PC-3 (cell line): ENCODE data around the gene ARPP19. TPM values are rescaled to one million over a fixed set of nuclear protein-coding genes. Genes with fewer than 3 reads are reported as not detected.
A peak's percentile ranks its signal among the peaks of the same experiment; 100 is the strongest.

Source experiments
- ATAC-seq: fragments of 200-7000 bp; cut with Tn5 transposase; 2 replicates; pipeline ENCODE4 v1.9.1; 2020; ENCODE audit warnings: mild to moderate bottlenecking, moderate library complexity
- BruUV-seq: library from RNA; stranded (reverse); fragments of 400-500 nt; replicated peaks from 2 replicates; lab custom pipeline; 2021; lab: Mats Ljungman, UMichigan
- CTCF ChIA-PET: fragments of 300-600 bp; sonication (Branson Sonifier 250); formaldehyde crosslinking; loops from one replicate; lab custom pipeline; 2022; ENCODE audit warnings: antibody characterized with exemption; lab: Charles Lee
- POLR2A ChIA-PET: fragments of 300-600 bp; sonication (Branson Sonifier 250); formaldehyde crosslinking; loops from one replicate; lab custom pipeline; 2022; ENCODE audit warnings: antibody characterized with exemption; ENCODE audit not compliant: unreplicated experiment; lab: Charles Lee
- DNase-seq: peaks from one replicate; pipeline ENCODE4 v3.0.0-alpha.2; 2015
- H2AFZ ChIP-seq: fragments of 300-600 bp; sonication (generic); 2 replicates; pipeline ENCODE4 v1.6.0; 2016; ENCODE audit warnings: antibody characterized with exemption, low read length
- H3F3A ChIP-seq: fragments of 300-600 bp; sonication (generic); one replicate; pipeline ENCODE4 v1.6.0; 2017; ENCODE audit warnings: antibody characterized with exemption, low read length, control low read depth, mild to moderate bottlenecking; ENCODE audit not compliant: unreplicated experiment
- H3K27ac ChIP-seq: fragments of 300-600 bp; sonication (generic); 2 replicates; pipeline ENCODE4 v1.5.1; 2016; ENCODE audit warnings: mild to moderate bottlenecking, low read length
- H3K27me3 ChIP-seq: fragments of 300-600 bp; sonication (generic); 2 replicates; pipeline ENCODE4 v1.6.1; 2016; ENCODE audit warnings: low read length, mixed read lengths
- H3K36me3 ChIP-seq: fragments of 300-600 bp; sonication (generic); 2 replicates; pipeline ENCODE4 v1.6.1; 2016; ENCODE audit warnings: low read depth, mixed run types, low read length, mixed read lengths
- H3K4me1 ChIP-seq: fragments of 300-600 bp; sonication (generic); 2 replicates; pipeline ENCODE4 v1.5.1; 2016; ENCODE audit warnings: low read length; ENCODE audit not compliant: insufficient read depth
- H3K4me2 ChIP-seq: fragments of 300-600 bp; sonication (generic); 2 replicates; pipeline ENCODE4 v1.6.0; 2016; ENCODE audit warnings: low read length
- H3K4me3 ChIP-seq: fragments of 300-600 bp; sonication (generic); 2 replicates; pipeline ENCODE4 v1.5.1; 2016; ENCODE audit warnings: mild to moderate bottlenecking, low read length, mixed read lengths
- H3K79me2 ChIP-seq: fragments of 300-600 bp; sonication (generic); 2 replicates; pipeline ENCODE4 v1.6.1; 2017; ENCODE audit warnings: low read length, mixed read lengths
- H3K9ac ChIP-seq: fragments of 300-600 bp; sonication (generic); 2 replicates; pipeline ENCODE4 v1.6.0; 2016; ENCODE audit warnings: mild to moderate bottlenecking, low read length
- H3K9me2 ChIP-seq: fragments of 300-600 bp; sonication (generic); replicated peaks from 2 replicates; pipeline ENCODE4 v1.6.1; 2016; ENCODE audit warnings: mixed run types, low read length, mixed read lengths
- H3K9me3 ChIP-seq: fragments of 300-600 bp; sonication (generic); 2 replicates; pipeline ENCODE4 v1.6.1; 2016; ENCODE audit warnings: low read length, mixed read lengths
- H4K20me1 ChIP-seq: fragments of 300-600 bp; sonication (generic); 2 replicates; pipeline ENCODE4 v1.6.1; 2016; ENCODE audit warnings: low read length, mixed read lengths
- EZH2 ChIP-seq: fragments of 300-600 bp; sonication (generic); IDR thresholded peaks from one replicate; pipeline ENCODE4 v1.6.1; 2017; ENCODE audit warnings: antibody characterized with exemption, mild to moderate bottlenecking, low read length; ENCODE audit not compliant: unreplicated experiment
- EZH2phosphoT487 ChIP-seq: fragments of 300-600 bp; sonication (generic); IDR thresholded peaks from 2 replicates; pipeline ENCODE4 v1.6.1; 2018; ENCODE audit warnings: mild to moderate bottlenecking, antibody characterized with exemption, low read length, borderline replicate concordance
- intact Hi-C: fragments of 100-400 bp; cut with micrococcal nuclease; formaldehyde crosslinking; loops from 2 replicates; pipeline ENCODE4 v1.9.0; 2023
- total RNA-seq: library from RNA; depleted of rRNA; stranded (reverse); fragments of >200 nt; gene quantifications from 2 replicates; pipeline ENCODE4 v1.2.3, GENCODE V29; 2014
- TF ChIP-seq, protein P1 (sequence below): fragments of 300-600 bp; sonication (generic); conservative IDR thresholded peaks from 2 replicates; pipeline ENCODE4 v1.5.1; 2017; ENCODE audit warnings: antibody characterized with exemption, low read depth, mild to moderate bottlenecking, low read length

The ARPP19 gene
- total RNA-seq, 1 experiment from 2014 or later = 65.8 TPM

DNA sequence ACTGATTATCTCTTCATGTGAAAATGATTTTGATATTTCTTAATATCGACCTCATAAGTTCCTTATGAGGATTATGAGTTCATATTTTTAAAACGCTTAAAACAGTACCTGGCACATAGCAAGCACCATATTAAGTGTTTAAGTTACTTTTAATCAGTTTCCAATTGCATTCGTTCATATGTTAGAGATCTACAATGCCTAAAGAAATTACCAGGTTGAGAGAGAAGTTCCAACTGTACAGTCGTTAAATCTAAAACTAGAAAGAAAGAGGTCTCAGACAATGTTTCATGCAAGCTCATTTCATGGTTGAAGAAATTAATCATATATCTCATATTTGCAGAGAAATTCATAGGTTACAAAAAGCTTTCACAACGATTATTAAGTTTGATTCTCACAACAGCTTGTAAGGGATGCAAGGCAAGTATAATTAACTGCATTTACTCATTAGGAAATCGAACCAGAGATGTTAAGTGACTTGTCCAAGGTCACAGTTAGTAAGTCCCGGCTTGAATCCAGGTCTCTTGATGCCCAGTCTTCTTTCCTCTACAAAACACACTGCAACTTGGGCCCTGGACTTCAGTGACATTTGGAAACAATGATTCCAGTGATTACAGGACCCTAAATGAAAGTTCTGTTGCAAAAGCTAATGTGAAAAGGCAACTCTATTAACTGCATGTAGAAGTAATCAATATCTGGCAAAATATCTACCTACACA, 41.5 kb downstream of the ARPP19 start:
- ChIA-PET POLR2A (no interaction called here), CTCF (interaction anchor here (0.7 kb wide), 1 partner anchor 8 kb away, joined by 5 read pairs; no protein-coding TSS in a partner anchor)
- Histone ChIP-seq H3K27me3 (no peaks in the 10 kb centered on the region), H3K4me1 (peaks cover 26% of the 10 kb centered on the region), H3K9me3 (no peaks in the 10 kb centered on the region), H3K27ac (peak overlapping the region; percentile 61; the same call in 1 of the 2 replicates), H3K36me3 (no peaks in the 10 kb centered on the region), H2AFZ (0 out of 2 replicates have a peak overlapping the region, but pooled peaks have one; percentile 81), H3K9ac (peak overlapping the region; percentile 90), H3K4me3 (peak overlapping the region; percentile 97), H3K4me2 (peak overlapping the region; percentile 98), H4K20me1 (peaks cover 7% of the 10 kb centered on the region; the same call in 1 of the 2 replicates), H3K9me2 (no peaks in the 10 kb centered on the region), H3F3A (no peaks in the 10 kb centered on the region), H3K79me2 (peaks cover 55% of the 10 kb centered on the region)
- ATAC-seq = no peak
- TF ChIP-seq EZH2phosphoT487 = no peak
- TF ChIP-seq, protein P1, sequence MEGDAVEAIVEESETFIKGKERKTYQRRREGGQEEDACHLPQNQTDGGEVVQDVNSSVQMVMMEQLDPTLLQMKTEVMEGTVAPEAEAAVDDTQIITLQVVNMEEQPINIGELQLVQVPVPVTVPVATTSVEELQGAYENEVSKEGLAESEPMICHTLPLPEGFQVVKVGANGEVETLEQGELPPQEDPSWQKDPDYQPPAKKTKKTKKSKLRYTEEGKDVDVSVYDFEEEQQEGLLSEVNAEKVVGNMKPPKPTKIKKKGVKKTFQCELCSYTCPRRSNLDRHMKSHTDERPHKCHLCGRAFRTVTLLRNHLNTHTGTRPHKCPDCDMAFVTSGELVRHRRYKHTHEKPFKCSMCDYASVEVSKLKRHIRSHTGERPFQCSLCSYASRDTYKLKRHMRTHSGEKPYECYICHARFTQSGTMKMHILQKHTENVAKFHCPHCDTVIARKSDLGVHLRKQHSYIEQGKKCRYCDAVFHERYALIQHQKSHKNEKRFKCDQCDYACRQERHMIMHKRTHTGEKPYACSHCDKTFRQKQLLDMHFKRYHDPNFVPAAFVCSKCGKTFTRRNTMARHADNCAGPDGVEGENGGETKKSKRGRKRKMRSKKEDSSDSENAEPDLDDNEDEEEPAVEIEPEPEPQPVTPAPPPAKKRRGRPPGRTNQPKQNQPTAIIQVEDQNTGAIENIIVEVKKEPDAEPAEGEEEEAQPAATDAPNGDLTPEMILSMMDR = no peak
- TF ChIP-seq EZH2 = no peak
- intact Hi-C loops = loop anchor here (5.0 kb wide), 1 partner anchor 265 kb away; no protein-coding TSS in a partner anchor
- no peak for DNase-seq
- TSS peak; percentile 38 for BruUV-seq

DNA sequence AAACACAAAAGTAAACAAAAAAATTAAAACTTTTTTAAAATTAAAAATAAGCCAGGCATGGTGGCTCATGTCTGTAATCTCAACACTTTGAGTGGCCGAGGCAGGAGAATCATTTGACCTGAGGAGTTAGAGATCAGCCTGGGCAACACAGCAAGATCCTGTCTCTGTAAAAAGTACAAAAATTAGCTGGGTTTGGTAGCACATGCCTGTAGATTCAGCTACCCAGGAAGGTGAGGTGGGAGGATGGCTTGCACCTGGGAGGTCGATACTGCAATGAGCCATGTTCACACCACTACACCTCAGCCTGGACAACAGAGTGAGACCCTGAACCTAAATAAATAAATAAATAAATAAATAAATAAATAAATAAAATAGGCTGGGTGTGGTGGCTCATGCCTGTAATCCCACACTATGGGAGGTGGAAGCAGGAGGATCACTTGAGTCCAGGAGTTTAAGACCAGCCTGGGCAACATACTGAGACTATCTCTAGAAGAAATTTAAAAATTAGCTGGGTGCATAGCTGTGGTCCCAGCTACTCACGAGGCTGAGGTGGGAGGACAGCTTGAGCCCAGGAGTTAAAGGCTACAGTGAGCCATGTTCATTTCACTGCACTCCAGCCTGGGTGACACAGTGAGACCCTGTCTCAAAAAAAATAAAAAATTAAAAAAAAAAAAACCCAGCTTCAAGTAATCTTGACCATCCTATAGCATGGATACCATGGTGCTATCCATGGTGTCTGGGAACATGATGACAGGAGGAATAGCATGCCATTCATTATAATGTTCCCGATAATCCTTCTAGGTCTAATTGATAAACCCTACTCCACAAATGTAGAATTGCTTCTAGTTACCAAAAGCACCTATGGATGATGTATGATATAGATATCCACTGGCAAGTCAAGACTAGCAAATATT, 44.4 kb downstream of the ARPP19 start:
- Histone ChIP-seq H3K9ac (no peak overlapping the region), H2AFZ (no peak overlapping the region), H3K27ac (no peak overlapping the region), H3K27me3 (no peaks in the 10 kb centered on the region), H3K4me2 (no peak overlapping the region), H4K20me1 (peaks cover 7% of the 10 kb centered on the region; the same call in 1 of the 2 replicates), H3K79me2 (peaks cover 77% of the 10 kb centered on the region), H3K36me3 (no peaks in the 10 kb centered on the region), H3K4me3 (no peak overlapping the region), H3K9me2 (no peaks in the 10 kb centered on the region), H3F3A (no peaks in the 10 kb centered on the region), H3K9me3 (no peaks in the 10 kb centered on the region), H3K4me1 (peaks cover 26% of the 10 kb centered on the region)
- CTCF ChIA-PET = interaction anchor here (0.5 kb wide), 1 partner anchor 265 kb away, joined by 3 read pairs; no protein-coding TSS in a partner anchor
- no peak for DNase-seq
- TF ChIP-seq EZH2phosphoT487 = no peak
- TF ChIP-seq EZH2 = no peak
- TF ChIP-seq, protein P1 = no peak
- POLR2A ChIA-PET = no interaction called here
- no peak for ATAC-seq
- BruUV-seq = no TSS peak
- intact Hi-C loops = loop anchor here (5.0 kb wide), 1 partner anchor 262 kb away; no protein-coding TSS in a partner anchor
